HG03066 (cell line): ENCODE data around the gene ROBO4.
A peak's percentile ranks its signal among the peaks of the same experiment; 100 is the strongest.

ENCODE experiments used
- ATAC-seq: cut with Tn5 transposase; IDR thresholded peaks from one replicate; pipeline ENCODE4 v1.9.1; 2021; ENCODE audit warnings: low read depth; ENCODE audit not compliant: unreplicated experiment

ROBO4 gene

DNA sequence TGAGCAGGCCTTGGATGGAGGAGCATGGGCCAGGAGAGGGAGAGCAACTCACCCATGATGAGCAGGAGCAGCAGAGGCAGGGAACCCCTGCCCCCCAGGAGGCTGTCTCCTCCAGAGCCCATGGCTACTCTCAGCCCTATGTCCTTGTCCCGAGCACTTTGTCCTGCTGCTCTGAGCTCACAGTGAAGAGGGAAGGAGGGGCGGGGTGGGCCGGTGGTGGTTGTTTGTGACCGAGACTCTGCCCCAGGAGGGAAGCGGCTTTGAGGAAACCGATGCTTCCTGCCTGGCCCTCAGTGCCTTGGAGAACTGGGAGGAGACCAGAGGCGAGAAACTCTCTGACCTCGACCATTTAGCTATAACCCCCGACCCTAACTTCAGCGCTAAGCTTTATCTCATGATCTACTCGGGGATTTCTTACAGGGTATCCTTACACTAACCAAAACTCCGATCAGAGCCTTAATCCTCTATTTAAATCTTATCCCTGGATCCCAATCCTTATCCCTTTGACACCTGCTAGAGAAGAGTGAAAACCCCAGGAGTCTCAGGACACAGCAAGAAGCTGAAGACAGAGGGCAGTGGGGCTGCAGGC is at the start of gene ROBO4:
TSS of gene ROBO4 (minus strand) at position 192 of the 589 bp plus-strand sequence. CDS start at position 122, 70 bp downstream.
- ATAC-seq = no peak

DNA sequence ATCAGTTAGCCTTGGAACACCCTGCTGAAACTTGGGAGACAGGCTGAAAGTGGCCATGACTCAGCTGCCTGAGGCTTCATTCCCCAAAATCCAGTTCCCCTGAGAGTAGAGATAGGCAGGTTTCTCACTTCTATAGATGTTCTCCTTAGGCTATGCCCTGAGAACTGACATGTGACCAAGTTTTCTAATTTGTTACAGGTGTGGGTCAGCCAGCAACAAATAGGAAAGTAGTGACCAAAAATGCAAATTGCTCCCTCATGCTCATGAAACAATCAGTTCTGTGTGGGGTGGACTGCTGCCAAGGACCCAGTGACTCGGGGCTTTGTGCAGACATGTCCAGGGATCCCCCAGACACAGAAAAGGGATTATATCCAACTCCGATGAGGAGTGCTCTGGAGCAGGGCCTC is 49.1 kb upstream of the ROBO4 start:
- no peak for ATAC-seq

DNA sequence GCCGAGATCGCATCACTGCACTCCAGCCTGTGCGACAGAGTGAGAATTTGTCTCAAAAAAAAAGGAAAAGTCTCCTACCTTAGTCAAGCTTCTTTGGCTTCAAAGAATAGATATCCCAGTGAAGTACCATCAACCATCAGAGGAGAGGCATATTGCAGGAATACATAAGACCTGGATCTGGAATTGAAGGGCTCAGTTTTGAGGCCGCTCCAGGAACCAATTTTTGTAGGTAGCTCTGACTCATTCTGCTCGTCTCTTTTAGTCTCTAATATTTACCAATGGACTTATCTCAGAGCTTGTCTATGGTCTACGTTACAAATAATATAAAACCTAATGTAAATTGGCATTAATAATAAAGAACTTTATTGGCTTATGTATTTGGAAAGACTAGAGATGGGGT is 48.2 kb upstream of the ROBO4 start:
- ATAC-seq = no peak

DNA sequence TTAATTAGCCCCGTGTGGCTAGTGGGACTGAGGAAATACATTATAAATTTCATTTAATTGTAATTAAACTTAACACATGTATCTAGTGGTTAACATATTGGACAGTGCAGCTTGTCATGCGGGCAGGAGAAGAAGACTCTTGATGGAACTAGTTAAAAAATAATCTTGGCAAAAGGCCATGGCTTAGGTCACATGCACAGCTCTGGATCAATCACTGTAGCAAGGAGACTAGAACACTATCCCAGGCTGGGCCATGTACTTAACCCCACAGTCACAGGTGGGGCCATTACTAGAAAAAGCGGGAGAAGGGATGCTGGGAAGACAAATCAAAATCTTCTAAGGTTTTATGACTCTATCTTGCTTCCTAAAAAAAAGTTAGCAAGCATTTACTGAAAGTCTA is 46.9 kb upstream of the ROBO4 start:
- ATAC-seq = no peak

DNA sequence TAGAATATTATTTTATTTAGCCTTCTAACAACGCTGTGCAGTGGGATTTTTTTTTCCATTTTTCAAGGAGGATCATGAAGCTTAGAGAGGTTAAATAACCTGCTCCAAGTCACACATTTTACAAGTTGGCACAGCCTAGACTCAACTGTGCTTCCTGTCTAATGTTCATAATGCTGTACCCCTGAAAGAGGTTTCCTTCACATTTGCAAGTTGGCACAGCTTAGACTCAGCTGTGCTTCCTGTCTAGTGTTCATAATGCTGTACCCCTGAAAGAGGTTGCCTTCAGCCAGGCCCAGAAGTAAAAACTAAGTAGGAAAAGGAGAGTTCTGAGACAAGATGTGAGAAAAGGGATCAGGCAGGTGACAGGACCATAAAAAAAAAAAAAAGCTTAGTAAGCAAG is 46.1 kb upstream of the ROBO4 start:
- ATAC-seq = no peak

DNA sequence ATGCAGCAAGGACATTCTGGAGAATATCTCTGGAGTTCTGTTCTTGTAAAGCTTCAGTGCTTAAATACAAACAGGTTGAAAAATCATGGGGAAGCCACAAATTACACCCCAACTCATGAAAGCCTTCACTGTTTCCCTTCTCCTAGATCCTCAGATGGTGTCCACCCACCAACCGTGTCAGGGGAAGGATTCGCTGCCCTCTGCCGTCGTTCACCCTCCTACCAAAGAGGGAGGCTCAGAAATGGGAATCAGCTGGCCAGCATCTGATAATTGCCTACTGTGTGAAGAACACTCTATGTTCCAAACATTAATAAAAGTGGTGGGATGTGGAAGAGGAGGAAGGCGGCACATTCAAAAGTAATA is 45.6 kb upstream of the ROBO4 start:
- ATAC-seq = no peak

DNA sequence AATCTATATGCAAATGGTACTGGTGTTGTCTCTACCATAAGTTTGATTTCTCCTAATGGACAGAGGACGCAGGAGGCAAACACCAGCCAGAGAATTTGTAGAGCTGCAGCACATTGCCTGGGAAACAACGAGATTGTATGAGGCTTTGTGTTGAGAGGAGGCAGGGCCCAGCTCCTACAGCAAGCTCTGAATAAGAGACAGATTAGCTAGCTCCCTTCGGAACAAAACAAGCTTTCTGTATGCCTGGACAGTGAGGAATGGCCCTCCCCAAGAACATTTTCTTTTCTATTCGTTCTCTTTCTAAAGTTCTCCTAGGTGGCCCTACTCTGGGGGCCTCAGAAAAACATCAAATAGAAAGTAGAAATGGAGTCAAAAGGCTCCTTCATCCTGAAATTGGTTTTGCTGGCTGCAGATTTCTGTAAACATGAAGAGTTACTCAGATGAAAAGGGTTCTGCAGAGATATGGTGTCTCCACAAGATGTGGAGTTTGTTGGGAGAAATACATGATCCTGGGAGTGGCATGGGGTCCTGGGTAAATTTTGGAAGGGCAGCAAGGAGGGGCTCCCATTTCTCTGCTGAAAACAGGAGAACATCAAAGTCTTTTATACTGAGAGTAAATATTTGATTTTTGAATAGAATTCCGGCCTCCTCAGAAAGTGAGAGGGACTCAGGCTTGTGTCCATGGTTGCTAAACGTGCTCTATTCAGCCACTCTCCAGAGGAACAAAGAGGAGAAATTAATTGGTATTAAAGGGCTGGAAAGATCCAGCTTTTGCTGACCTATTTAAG is 45.0 kb upstream of the ROBO4 start:
- no peak for ATAC-seq

DNA sequence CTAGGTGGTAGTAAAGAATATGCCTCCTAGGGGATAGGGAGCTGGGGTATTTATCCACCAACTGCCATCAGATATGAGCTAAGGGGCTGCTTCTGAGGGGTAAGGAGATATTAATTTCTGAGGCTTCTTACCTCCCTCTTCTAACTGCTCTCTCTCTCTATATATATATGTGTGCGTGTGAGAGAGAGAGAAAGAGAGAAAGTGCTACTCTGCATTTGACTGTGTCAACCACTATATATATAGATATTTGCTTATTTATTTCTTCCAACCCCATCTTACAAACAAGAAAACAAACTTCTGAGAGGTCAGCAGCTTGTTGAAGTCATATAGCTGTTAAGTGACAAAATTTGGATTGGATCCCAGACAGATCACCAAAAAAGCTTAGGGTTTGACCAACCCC is 44.0 kb upstream of the ROBO4 start:
- no peak for ATAC-seq

DNA sequence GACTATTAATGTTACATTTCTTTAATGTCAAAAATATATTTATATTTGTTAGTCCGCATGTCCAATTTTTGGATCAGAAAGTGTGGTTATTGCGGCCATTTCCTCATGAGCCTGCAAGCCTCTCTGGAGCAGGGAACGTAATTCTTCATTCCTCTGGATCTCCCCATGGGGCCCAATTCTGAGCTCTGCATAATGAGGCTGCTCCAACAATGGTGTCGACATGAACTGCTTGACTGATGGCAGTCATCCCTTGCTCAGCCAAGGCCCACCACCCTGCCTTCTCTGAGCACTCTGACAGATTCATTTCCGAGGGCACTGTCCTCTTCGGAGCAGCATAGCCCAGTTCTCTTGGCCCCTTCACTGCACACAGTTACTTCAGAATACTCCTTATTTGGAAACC is 41.3 kb upstream of the ROBO4 start:
- no peak for ATAC-seq

DNA sequence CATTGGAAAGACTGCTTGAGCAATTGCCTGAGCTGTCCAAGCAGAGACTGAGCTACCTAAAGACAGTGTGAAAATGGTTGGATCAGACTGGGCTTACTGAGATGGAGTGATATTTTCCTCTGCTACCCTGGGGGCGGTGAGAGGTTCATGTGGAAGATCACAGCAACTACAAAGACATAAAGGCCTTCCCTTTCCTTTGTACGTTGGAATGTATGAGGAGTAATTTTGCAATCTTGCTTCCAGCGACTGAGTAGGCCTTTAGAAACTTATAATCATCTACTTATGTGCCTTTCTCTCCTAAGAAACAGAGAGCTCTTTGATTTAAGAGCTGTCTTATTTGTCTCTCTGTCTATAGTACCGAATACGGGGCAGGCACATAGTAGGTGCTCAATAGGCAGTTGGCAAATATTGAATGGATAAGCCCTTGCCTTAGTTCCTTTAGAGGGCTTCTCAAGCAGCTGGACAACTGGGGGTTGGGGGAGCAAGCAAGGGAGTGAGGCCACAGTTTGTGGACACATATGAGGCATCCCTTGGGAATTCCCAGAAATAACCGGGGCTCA is 40.6 kb upstream of the ROBO4 start:
- no peak for ATAC-seq

DNA sequence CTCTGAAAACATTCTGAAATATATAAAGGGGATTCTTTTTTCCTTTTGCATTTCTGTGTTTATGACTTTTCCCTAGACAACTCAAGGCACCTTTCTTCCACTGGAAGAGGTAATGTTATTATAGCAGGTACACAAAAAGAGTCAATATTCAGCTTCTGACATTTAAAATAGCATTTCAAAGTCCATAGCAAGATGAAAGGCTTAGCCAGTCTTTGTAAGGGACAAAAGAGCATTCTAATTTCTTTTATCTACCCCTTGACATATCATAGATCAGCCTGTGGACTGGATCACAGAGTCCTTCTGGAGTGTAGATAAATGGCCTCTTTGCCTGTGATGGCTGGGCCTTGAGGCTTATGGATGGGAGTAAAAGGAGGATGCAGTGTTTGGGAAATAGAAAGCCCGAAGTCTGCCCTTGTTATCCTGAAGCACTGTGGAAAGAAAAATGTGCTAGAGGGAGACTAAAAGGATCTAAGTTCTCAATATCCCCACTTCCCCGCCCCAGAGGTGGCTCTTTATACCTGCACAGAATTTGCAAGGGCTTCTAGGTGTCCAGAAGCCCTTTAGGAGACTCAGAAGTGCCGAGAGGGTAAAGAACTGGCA is 39.8 kb upstream of the ROBO4 start:
- no peak for ATAC-seq

DNA sequence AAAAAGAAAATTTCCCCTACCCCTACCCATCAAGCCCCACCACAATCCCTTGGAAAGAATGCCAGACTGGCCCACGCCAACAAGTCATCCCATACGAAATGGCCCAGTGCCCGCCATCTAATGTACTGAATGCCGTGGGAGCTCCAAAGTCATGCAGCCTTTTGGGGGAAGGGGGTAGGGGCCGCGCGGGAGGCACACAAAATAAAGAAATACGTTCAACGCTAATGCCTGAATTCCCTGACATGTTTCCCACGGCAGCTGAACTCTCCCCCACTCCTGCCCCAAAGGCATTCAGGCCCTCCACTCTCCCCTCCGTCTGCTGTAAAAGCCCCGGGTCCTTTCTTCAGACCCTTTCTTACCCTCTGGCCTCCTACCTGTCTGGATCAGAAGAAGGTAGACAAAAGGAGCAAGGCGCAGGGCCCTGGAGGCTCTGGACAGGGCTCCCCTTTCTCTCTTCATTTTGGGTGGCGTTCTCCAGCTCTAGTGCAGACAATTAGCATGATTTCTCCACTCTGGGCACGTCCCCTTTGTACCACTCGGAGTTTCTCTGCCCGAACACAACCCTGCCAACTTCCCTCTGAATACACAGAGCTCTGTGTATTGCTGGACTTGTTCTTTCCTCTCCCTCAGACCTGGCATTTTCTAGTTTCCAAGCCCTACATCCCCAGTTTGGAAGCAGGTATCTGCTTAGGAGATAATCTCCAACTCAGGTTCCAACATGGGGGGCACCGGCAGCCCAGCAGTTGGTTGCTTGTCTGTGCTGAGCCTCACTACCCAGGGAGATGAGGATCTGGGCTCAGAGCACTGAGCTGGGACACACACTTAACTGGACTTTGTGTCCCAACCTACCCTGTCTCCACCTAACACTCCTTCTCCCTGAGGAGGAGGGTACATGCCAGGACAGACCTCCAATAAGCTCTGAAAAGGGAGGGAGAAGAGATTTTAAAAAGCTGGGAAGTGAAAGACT is 38.2 kb upstream of the ROBO4 start, which contains the start of gene HEPACAM:
TSS of gene HEPACAM (minus strand) at position 500 of the 967 bp plus-strand sequence. CDS start at position 459, 41 bp downstream.
- no peak for ATAC-seq

DNA sequence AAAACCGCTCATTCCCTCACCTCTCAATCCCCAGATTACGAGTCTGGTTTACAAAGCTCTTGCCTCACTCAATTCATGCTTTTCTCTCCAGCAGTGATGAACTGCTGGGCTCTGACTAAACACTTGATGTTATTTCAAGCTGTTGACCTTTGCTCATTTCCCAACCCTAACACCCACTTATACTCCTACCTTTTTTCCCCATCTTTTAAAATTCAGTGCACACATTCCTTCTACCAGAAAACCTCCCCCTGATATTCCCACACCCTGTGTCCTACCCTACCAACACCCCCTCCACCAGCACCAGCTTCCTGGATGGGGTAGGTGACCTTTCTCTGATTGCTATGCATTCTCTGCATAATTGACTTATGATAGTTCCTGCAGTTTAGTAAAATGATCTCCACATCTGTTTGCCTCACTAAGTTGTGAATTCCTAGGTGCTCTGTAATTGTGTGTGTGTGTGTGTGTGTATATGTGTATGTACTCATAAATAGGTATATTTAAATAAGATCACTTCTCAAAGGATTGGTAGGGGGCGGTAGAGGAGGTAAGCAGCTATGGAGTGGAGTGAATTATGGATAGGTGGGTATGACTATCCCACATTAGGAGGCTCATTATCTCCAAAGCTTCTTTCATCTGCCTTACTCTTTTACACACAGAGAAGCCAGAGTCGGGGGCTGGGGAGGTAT is 37.3 kb upstream of the ROBO4 start:
- ATAC-seq = no peak

DNA sequence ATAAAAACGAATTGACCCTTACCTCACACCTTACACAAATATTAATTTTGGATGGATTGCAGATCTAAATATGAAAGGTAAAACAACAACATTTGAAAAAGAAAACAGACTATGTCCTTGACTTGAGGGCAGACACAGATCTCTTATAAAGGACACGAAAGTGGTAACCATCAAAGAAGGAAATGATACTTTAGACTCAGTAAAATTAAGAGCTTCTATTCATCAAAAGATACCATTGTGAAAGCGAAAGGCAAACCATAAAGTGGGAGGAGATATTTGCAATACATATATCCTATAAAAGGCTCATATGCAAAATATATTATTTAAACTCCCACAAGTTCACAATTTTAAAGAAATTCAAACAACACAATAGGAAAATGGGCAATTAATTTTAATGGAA is 33.1 kb upstream of the ROBO4 start:
- ATAC-seq = peak; percentile 88

DNA sequence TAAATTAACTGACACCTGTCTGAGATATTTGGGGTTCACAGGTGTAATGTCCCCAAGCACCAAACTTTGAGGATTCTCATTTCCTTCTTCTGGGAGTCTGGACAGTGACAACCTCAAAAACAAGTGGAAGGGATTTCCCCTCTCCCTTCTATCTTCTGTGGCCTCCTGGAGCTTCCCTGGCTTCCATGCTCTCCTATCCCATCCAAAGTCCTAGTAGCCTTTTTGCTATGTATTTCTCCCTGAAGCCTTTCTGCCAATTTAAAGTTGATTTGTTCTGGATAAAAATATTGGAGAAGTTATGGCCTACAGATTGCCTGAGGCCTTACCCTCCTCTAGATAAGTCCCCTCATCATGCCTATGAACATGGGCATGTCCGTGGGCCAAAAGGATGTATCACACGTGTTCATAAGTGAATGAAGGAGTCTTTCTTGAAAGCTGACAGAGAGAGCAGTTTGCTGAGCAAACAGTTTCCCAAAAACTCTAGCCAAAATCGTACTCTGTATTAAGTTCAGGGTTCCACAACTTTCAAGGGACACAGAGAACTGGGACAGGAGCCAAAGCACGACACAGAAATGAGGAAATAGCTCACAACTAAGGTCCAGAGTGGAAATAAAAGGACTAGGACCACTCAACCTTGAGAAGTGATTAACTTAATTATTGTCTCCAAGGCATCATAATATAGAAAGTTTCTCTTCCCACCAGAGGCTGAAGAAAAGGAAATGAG is 31.4 kb upstream of the ROBO4 start:
- ATAC-seq = no peak

DNA sequence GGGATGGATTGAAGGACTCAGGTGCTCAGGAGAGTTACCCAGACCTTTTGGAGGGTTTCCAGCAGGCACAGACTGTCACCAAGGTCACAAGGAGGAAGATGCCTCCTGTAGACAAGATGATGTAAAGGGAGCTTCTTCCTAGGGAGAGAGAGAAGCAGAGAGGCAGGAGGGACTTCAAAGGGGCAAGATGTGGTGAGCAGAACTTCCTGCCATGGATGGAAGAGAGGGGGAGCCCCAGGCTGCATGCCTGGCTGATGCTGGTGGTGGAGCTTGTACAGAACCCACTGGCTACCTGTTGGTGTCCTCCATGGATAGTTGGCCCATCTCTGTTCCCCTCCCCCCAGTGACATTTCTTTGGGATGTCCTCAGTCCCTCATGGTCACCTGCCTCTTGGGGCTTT is 25.6 kb upstream of the ROBO4 start:
- ATAC-seq = no peak

DNA sequence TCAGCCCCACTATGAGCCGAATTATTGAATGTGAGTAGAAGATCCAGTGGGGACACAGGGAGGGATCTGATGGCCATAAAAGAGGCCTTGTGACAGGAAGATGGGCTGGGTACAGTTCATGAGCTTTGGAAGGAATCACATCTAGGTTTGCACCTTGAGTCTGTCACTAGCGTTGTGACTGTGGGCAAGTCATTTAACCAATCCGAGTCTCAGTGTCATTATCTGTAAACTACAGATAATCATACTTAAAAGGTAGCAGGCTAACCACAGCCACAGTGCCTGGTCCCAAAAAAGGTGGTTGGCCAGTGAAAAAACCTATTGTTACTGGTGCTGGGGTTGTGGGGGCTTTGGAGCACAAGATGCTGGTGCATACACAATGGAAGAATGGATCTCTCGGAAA is 25.2 kb upstream of the ROBO4 start:
- no peak for ATAC-seq

DNA sequence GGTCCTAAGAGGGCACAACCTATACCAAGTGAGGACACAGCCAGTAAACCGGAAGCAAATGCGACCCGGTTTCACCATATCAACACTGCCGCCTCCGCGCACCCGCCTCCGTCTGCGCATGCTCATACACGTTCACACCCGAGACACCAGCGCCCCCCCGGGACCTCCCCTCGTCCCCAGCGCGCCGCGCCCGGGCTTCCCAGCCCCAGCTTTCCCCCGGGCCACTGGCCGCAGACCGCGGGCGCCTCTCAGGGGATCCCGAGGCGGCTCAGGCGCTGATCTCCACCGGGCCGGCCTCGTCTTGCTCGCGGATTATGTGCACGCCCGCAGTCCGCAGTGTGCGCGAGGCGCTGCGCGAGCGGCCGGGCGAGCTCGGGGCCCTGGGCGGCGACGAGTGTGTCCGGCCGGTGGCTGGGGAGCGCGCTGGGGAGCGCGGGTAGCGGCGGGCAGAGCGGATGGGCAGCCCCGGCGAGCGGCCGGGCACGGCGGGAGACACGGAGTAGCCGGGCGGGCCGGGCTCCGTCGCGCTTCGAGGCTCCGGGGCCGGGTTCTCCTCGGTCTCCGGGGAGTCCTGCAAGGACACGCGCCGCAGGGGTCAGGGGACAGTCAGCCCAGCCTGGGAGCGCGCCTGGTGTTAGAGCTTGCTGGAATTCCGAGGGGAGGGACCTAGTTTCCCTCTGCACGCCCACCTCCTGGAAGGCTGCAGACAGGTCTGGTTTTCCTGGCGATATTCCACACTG is 23.4 kb upstream of the ROBO4 start:
- no peak for ATAC-seq

DNA sequence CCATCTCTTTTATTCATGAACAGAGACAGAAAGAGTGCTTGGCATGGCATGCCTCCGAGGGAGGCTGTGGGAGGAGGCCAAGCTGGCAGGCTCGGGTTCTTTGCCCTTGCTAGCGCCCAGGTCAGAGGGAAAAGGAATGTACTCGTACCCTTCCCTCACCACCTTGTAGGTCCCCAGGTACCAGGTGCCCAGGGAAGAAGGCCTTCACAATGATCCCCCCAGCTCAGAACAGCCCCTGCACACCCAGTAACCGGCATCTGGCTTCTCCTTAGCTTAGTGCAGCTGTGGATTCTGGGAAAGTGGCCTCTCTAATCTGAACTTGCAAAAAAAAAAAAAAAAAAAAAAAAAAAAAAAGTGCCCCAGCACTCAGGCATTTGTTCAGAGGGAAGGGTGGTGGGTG is 22.7 kb upstream of the ROBO4 start:
- ATAC-seq = no peak
